Medulla oblongata (tissue), 1 donor: Measurements from ENCODE around the gene CELF5.
"Not testable (repeated sequence)": the region's sequence is repeated elsewhere in the genome, so short reads cannot be mapped to it uniquely, and the experiment has no call there.

Source experiments
- DNase-seq: peaks from one replicate; pipeline ENCODE4 v3.0.0-alpha.2; 2015; ENCODE audit errors: extremely low spot score

The CELF5 gene

GRCh38 chr19:3292958-3293529, 68.6 kb downstream of the CELF5 start:
- DNase-seq = no peak

GRCh38 chr19:3293560-3293959, 69.1 kb downstream of the CELF5 start:
- no peak for DNase-seq

- DNase-seq = no peak
These were observed 69.8 kb downstream of the CELF5 start for GRCh38 chr19:3294080-3294850.

GRCh38 chr19:3295581-3295980, 71.1 kb downstream of the CELF5 start:
- no peak for DNase-seq

- no peak for DNase-seq
These were observed 71.6 kb downstream of the CELF5 start for GRCh38 chr19:3296034-3296433.

GRCh38 chr19:3296446-3296845, 72.0 kb downstream of the CELF5 start:
- no peak for DNase-seq

- no peak for DNase-seq
These were observed 74.5 kb downstream of the CELF5 start for GRCh38 chr19:3298853-3299449.

- DNase-seq = not testable (repeated sequence)
These were observed 76.1 kb downstream of the CELF5 start for GRCh38 chr19:3300566-3300965.

- DNase-seq = no peak
These were observed 78.3 kb downstream of the CELF5 start for GRCh38 chr19:3302755-3303154.

- peak; percentile 79 for DNase-seq
These were observed 80.5 kb downstream of the CELF5 start for GRCh38 chr19:3304871-3305423.

GRCh38 chr19:3309724-3310123, 85.3 kb downstream of the CELF5 start:
- no peak for DNase-seq

GRCh38 chr19:3310280-3310679, 85.8 kb downstream of the CELF5 start:
- DNase-seq = no peak

- DNase-seq = no peak
These were observed 86.2 kb downstream of the CELF5 start for GRCh38 chr19:3310711-3311110.

- no peak for DNase-seq
These were observed 88.7 kb downstream of the CELF5 start for GRCh38 chr19:3313199-3313575.

- DNase-seq = no peak
These were observed 90.7 kb downstream of the CELF5 start for GRCh38 chr19:3314962-3315675.

GRCh38 chr19:3315676-3315973, 91.2 kb downstream of the CELF5 start:
- no peak for DNase-seq

GRCh38 chr19:3316132-3316648, 91.7 kb downstream of the CELF5 start:
- no peak for DNase-seq

- no peak for DNase-seq
These were observed 92.3 kb downstream of the CELF5 start for GRCh38 chr19:3316659-3317207.

GRCh38 chr19:3319643-3320353, 95.3 kb downstream of the CELF5 start:
- DNase-seq = no peak

- no peak for DNase-seq
These were observed 95.9 kb downstream of the CELF5 start for GRCh38 chr19:3320354-3320670.

GRCh38 chr19:3320853-3321252, 96.4 kb downstream of the CELF5 start:
- no peak for DNase-seq
